ENCODE data around the gene SENP7.

- no peak for TF ChIP-seq POLR2A (IDR thresholded peaks at IDR 0.05)
- no peak for TF ChIP-seq CTCF (IDR thresholded peaks at IDR 0.05)
Measured at GRCh38 chr3:101300073-101300472, 212.9 kb downstream of the SENP7 start.
